ENCODE measurements around the gene GRM3.

GRM3 gene

GRCh38 chr7:86786376-86786775 is 142.7 kb downstream of the GRM3 start:
- no peak for DNase-seq (ENCODE audit: low read depth in 2 of 2)

- no peak for DNase-seq (ENCODE audit: low read depth in 2 of 2)
Measured at GRCh38 chr7:86788948-86789347, 145.2 kb downstream of the GRM3 start.

- DNase-seq (ENCODE audit: low read depth in 2 of 2), result no peak
Measured at GRCh38 chr7:86790383-86790782, 146.7 kb downstream of the GRM3 start.

- DNase-seq (ENCODE audit: low read depth in 2 of 2), result no peak
Measured at GRCh38 chr7:86792260-86792659, 148.6 kb downstream of the GRM3 start.

- DNase-seq (ENCODE audit: low read depth in 2 of 2), result no peak
Measured at GRCh38 chr7:86793136-86793535, 149.4 kb downstream of the GRM3 start.

GRCh38 chr7:86814661-86815379 is 171.1 kb downstream of the GRM3 start:
- no peak for DNase-seq (ENCODE audit: low read depth in 2 of 2)

GRCh38 chr7:86815556-86815955 is 171.8 kb downstream of the GRM3 start:
- DNase-seq (ENCODE audit: low read depth in 2 of 2), result no peak

GRCh38 chr7:86818903-86819302 is 175.2 kb downstream of the GRM3 start:
- no peak for DNase-seq (ENCODE audit: low read depth in 2 of 2)

GRCh38 chr7:86823769-86824168 is 180.1 kb downstream of the GRM3 start:
- no peak for DNase-seq (ENCODE audit: low read depth in 2 of 2)

- no peak for DNase-seq (ENCODE audit: low read depth in 2 of 2)
Measured at GRCh38 chr7:86825264-86825663, 181.6 kb downstream of the GRM3 start.

- DNase-seq (ENCODE audit: low read depth in 2 of 2), result no peak
Measured at GRCh38 chr7:86826948-86827347, 183.2 kb downstream of the GRM3 start.

GRCh38 chr7:86833360-86833759 is 189.7 kb downstream of the GRM3 start:
- no peak for DNase-seq (ENCODE audit: low read depth in 2 of 2)

GRCh38 chr7:86837235-86837634 is 193.5 kb downstream of the GRM3 start:
- no peak for DNase-seq (ENCODE audit: low read depth in 2 of 2)

GRCh38 chr7:86844608-86845007 is 200.9 kb downstream of the GRM3 start:
- no peak for DNase-seq (ENCODE audit: low read depth in 2 of 2)

GRCh38 chr7:86846494-86847190 is 202.9 kb downstream of the GRM3 start:
- DNase-seq (ENCODE audit: low read depth in 2 of 2), result no peak

- DNase-seq (ENCODE audit: low read depth in 2 of 2), result no peak
Measured at GRCh38 chr7:86848226-86848625, 204.5 kb downstream of the GRM3 start.

- DNase-seq (ENCODE audit: low read depth in 2 of 2), result no peak
Measured at GRCh38 chr7:86851566-86851965, 207.9 kb downstream of the GRM3 start.

- DNase-seq (ENCODE audit: low read depth in 2 of 2), result no peak
Measured at GRCh38 chr7:86863452-86863851, 219.7 kb downstream of the GRM3 start.

GRCh38 chr7:86867163-86867762 is 223.6 kb downstream of the GRM3 start:
- DNase-seq (ENCODE audit: low read depth in 2 of 2), result no peak

- no peak for DNase-seq (ENCODE audit: low read depth in 2 of 2)
Measured at GRCh38 chr7:86876146-86876545, 232.4 kb downstream of the GRM3 start.

- DNase-seq (ENCODE audit: low read depth in 2 of 2), result no peak
Measured at GRCh38 chr7:86884152-86884551, 240.4 kb downstream of the GRM3 start.

- DNase-seq (ENCODE audit: low read depth in 2 of 2), result no peak
Measured at GRCh38 chr7:86889501-86889900, 245.8 kb downstream of the GRM3 start.

GRCh38 chr7:86898171-86898570 is 254.5 kb downstream of the GRM3 start:
- no peak for DNase-seq (ENCODE audit: low read depth in 2 of 2)
